Measurements from ENCODE around the gene CLTCL1. TPM values are rescaled to one million over a fixed set of nuclear protein-coding genes. Genes with fewer than 3 reads are reported as not detected.
A peak's percentile ranks its signal among the peaks of the same experiment; 100 is the strongest.

CLTCL1 gene
- total RNA-seq, 4 donors from 2014 or later, result 4.8 to 8.9 (median 6.0) TPM

GRCh38 chr22:19304547-19304946 lies 13.0 kb upstream of the CLTCL1 start:
- Histone ChIP-seq H3K36me3 (no peaks in the 10 kb centered on the region), H3K9me3 (no peaks in the 10 kb centered on the region), H3K27me3 (no peaks in the 10 kb centered on the region), H3K4me1 (no peaks in the 10 kb centered on the region), H3K27ac (replicated peaks in 1 of 4) (no peak overlapping the region), H3K4me3 (no peak overlapping the region)
- WGBS, result 95% methylated on average over 5 of the region's 5 CpGs
- no peak for TF ChIP-seq POLR2A (IDR thresholded peaks at IDR 0.05; ENCODE audit: low read depth)
- no peak for TF ChIP-seq EP300 (IDR thresholded peaks at IDR 0.05)
- TF ChIP-seq POLR2AphosphoS5 (IDR thresholded peaks at IDR 0.05), result no peak
- no peak for TF ChIP-seq CTCF (IDR thresholded peaks at IDR 0.05)
- intact Hi-C loops (cut with DNase I), result no loop called here
- no peak for DNase-seq (ENCODE audit: extremely low spot score)

DNA sequence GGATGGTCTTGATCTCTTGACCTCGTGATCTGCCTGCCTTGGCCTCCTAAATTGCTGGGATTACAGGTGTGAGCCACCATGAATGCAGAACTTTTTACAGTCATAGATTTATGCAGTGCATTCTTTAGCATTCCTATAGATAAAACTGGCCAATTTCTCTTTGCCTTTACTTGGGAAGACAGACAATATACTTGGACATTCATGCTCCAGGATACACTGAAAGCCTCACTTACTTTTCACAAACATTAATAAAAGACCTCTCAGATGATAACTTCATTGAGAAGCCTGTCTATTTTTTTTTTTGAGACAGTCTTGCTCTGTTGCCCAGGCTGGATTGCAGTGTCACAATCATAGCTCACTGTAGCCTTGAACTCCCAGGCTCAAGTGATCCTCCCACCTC lies 12.3 kb upstream of the CLTCL1 start:
- TF ChIP-seq EP300 (IDR thresholded peaks at IDR 0.05) (no peak), CTCF (IDR thresholded peaks at IDR 0.05) (no peak), POLR2AphosphoS5 (IDR thresholded peaks at IDR 0.05) (no peak), POLR2A (IDR thresholded peaks at IDR 0.05; ENCODE audit: low read depth) (no peak)
- Histone ChIP-seq H3K4me3 (no peak overlapping the region), H3K9me3 (no peaks in the 10 kb centered on the region), H3K27ac (replicated peaks in 1 of 4) (no peak overlapping the region), H3K36me3 (no peaks in the 10 kb centered on the region), H3K27me3 (no peaks in the 10 kb centered on the region), H3K4me1 (no peaks in the 10 kb centered on the region)
- DNase-seq (ENCODE audit: extremely low spot score), result no peak
- WGBS, result 36% methylated on average over 1 of the region's 1 CpG
- intact Hi-C loops (cut with DNase I), result no loop called here

DNA sequence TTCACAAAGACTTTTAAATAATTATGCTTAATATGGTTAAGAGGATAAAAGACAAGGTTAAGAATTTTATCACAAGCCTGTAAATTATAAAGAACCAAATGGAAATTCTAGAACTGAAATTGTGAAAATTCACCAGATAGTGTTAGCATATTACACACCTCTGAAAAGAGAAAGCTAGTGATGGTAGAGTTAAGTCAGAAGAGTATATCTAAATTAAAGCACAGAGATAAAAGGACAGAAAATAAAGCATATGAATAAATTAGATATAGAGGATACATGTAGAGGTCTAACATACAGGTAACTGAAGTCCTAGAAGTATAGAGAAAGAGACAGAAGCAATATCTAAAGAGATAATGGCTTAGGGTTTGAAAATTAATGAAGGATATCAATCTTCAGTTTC lies 4.2 kb upstream of the CLTCL1 start:
- no peak overlapping the region for H3K4me3 ChIP-seq
- intact Hi-C loops (cut with DNase I), result no loop called here
- H3K4me1 ChIP-seq, result peaks cover 6 to 19% (median 12%) of the 10 kb centered on the region in 4 donors
- H3K27me3 ChIP-seq, result no peaks in the 10 kb centered on the region
- H3K27ac ChIP-seq (replicated peaks in 1 of 4), result no peak overlapping the region
- H3K36me3 ChIP-seq, result no peaks in the 10 kb centered on the region
- no peak for TF ChIP-seq POLR2A (IDR thresholded peaks at IDR 0.05; ENCODE audit: low read depth)
- no peak for TF ChIP-seq EP300 (IDR thresholded peaks at IDR 0.05)
- no peak for TF ChIP-seq POLR2AphosphoS5 (IDR thresholded peaks at IDR 0.05)
- no peak for TF ChIP-seq CTCF (IDR thresholded peaks at IDR 0.05)
- no peaks in the 10 kb centered on the region for H3K9me3 ChIP-seq
- no peak for DNase-seq (ENCODE audit: extremely low spot score)

- TF ChIP-seq POLR2AphosphoS5 (IDR thresholded peaks at IDR 0.05), result peak in 1 of 2 donors; percentile 45
- TF ChIP-seq CTCF (IDR thresholded peaks at IDR 0.05), result no peak
- intact Hi-C loops (cut with DNase I), result no loop called here
- Histone ChIP-seq H3K9me3 (no peaks in the 10 kb centered on the region), H3K27me3 (no peaks in the 10 kb centered on the region), H3K4me1 (peaks cover 16 to 31% (median 23%) of the 10 kb centered on the region in 4 donors), H3K27ac (replicated peaks in 1 of 4) (peak overlapping the region; percentile 80 to 85 (median 84)), H3K36me3 (no peaks in the 10 kb centered on the region), H3K4me3 (peak overlapping the region; percentile 81 to 99 (median 96))
- peak; percentile 89 for DNase-seq (ENCODE audit: extremely low spot score)
- 62% methylated on average over 10 of the region's 23 CpGs for WGBS
Observed at GRCh38 chr22:19292458-19293230, 1.1 kb upstream of the CLTCL1 start.

- 3% methylated on average over 20 of the region's 41 CpGs for WGBS
- TF ChIP-seq POLR2AphosphoS5 (IDR thresholded peaks at IDR 0.05), result no peak
- TF ChIP-seq POLR2A (IDR thresholded peaks at IDR 0.05; ENCODE audit: low read depth), result no peak
- TF ChIP-seq CTCF (IDR thresholded peaks at IDR 0.05), result no peak
- TF ChIP-seq EP300 (IDR thresholded peaks at IDR 0.05), result no peak
- intact Hi-C loops (cut with DNase I), result no loop called here
- Histone ChIP-seq H3K9me3 (no peaks in the 10 kb centered on the region), H3K4me1 (peaks cover 19 to 38% (median 28%) of the 10 kb centered on the region in 4 donors), H3K36me3 (no peaks in the 10 kb centered on the region), H3K27me3 (no peaks in the 10 kb centered on the region), H3K4me3 (peak overlapping the region; percentile 81 to 99 (median 96)), H3K27ac (replicated peaks in 1 of 4) (peak overlapping the region; percentile 80 to 85 (median 84))
- DNase-seq (ENCODE audit: extremely low spot score), result peak; percentile 87
Observed at GRCh38 chr22:19291218-19291579, 320 bp downstream of the CLTCL1 start.
